SK-N-MC (cell line): ENCODE measurements around the gene HIBADH.

Source experiments
- DNase-seq: peaks from one replicate; pipeline ENCODE4 v3.0.0-alpha.2; 2011; ENCODE audit warnings: low read depth, low spot score
- H3K27ac ChIP-seq: fragments of 200-600 bp; sonication (generic); 2 replicates; pipeline ENCODE4 v1.5.1; 2016; ENCODE audit warnings: mixed run types
- H3K36me3 ChIP-seq: fragments of 200-600 bp; sonication (generic); 2 replicates; pipeline ENCODE4 v1.6.1; 2017; ENCODE audit warnings: antibody characterized with exemption, low read length, mixed read lengths; ENCODE audit not compliant: insufficient read depth
- H3K4me3 ChIP-seq: fragments of 200-600 bp; sonication (generic); 2 replicates; pipeline ENCODE4 v1.5.1; 2016
- H3K9ac ChIP-seq: fragments of 200-600 bp; sonication (generic); 2 replicates; pipeline ENCODE4 v1.8.0; 2017; ENCODE audit warnings: mixed run types, mixed read lengths; ENCODE audit not compliant: insufficient read length
- H3K9me3 ChIP-seq: fragments of 200-600 bp; sonication (generic); 2 replicates; pipeline ENCODE4 v1.6.1; 2017; ENCODE audit warnings: low read depth, mild to moderate bottlenecking, antibody characterized with exemption, low read length, moderate library complexity, mixed read lengths
- EZH2 ChIP-seq: fragments of 200-600 bp; sonication (generic); IDR thresholded peaks from one replicate; pipeline ENCODE4 v1.6.1; 2017; ENCODE audit warnings: antibody characterized with exemption
- FOXP2 ChIP-seq: optimal IDR thresholded peaks from 2 replicates; pipeline ENCODE3; 2011; ENCODE audit warnings: mild to moderate bottlenecking, moderate library complexity; ENCODE audit not compliant: insufficient read depth; ENCODE audit errors: extremely low read length, control extremely low read depth
- POLR2AphosphoS5 ChIP-seq: IDR thresholded peaks from 2 replicates; pipeline ENCODE4 v1.6.1; 2012; ENCODE audit warnings: mild to moderate bottlenecking, low read depth, low read length, borderline replicate concordance

HIBADH gene

DNA sequence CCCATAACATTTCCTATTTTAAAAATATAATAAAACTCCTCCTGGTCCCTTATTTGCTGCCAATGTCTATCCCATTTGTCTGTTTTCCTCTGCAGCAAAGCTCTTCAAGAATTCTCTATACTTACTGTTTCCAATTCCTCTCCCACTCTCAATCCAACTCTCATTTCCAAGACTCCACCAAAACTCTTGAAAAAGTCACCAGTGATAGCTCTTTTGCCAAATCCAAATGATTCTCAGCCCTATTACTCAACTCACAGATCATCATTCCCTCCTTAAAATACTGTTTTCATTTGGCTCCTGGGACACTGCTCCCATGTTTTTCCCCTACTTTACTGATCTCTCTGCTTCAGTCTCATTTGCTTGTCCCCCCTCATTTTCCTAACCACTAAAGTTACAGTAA is 139.4 kb downstream of the HIBADH start:
- DNase-seq, result no peak
- TF ChIP-seq FOXP2 (no peak), EZH2 (no peak), POLR2AphosphoS5 (no peak)
- no peak overlapping the region for H3K4me3 ChIP-seq
- H3K36me3 ChIP-seq, result no peaks in the 10 kb centered on the region; the same call in 1 of the 2 replicates
- no peak overlapping the region for H3K27ac ChIP-seq
- no peaks in the 10 kb centered on the region for H3K9me3 ChIP-seq
- no peak overlapping the region for H3K9ac ChIP-seq

DNA sequence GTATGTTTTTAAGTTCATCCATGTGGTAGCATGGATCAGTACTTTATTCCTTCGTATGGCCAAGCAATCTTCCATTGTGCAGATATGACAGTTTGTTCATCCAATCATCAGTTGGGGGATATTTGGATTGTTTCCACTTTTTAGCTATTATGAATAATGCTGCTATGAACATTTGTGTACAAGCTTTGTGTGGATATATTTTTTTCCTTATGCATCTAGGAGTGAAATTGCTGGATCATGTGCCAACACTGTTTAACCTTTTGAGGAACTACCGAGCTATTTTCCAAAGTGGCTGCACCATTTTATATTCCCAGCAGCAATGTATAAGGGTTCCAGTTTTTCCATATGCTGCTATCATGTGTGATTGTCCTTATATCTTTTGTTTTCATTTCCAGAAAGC is 140.1 kb downstream of the HIBADH start:
- H3K9me3 ChIP-seq, result no peaks in the 10 kb centered on the region
- no peak overlapping the region for H3K27ac ChIP-seq
- TF ChIP-seq FOXP2 (no peak), EZH2 (no peak), POLR2AphosphoS5 (no peak)
- no peak for DNase-seq
- no peaks in the 10 kb centered on the region; the same call in 1 of the 2 replicates for H3K36me3 ChIP-seq
- no peak overlapping the region for H3K9ac ChIP-seq
- no peak overlapping the region for H3K4me3 ChIP-seq

DNA sequence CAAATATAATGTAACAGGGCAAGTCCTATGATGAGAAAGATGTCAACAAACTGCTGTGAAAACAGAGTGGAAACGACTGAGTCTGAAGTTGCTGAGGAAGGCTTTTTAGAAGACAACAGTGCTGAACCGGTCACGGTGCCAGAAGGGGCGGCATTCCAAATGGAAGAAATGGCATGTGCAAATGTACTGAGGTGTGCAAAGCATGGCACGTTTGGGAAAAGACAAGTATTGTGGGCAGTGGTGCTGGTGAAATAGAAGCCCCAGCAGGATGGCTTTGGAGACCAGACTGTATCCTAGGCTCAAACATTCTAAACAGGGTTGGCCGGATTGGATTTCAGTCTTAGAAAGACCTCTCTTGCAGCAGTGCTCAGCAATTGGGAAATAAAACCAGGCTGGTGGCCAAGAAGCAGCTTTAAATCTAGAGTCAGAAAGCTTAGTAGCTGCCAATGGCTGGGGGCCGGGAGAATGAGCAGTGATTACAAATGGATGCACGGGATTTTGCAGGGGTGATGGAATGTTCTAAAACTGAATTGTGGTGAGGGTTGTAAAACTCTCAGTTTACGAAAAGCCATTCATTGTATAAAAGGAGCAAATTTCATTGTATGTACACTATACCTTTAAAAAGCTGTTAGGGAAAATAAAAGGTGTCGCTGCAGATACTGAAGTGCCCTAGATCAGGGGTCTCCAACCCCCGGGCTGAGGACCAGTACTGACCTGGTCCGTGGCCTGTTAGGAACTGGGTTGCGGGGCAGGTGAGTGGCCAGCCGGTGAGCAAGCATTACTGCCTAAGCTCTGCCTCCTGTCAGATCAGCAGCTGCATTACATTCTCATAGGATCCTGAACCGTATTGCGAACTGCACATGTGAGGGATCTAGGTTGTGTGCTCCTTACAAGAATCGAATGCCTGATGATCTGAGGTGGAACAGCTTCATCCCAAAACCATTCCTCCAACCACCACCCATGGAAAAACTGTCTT is 141.6 kb downstream of the HIBADH start:
- Histone ChIP-seq H3K27ac (no peak overlapping the region), H3K9ac (no peak overlapping the region), H3K9me3 (no peaks in the 10 kb centered on the region), H3K36me3 (no peaks in the 10 kb centered on the region; the same call in 1 of the 2 replicates), H3K4me3 (no peak overlapping the region)
- DNase-seq, result no peak
- TF ChIP-seq EZH2 (no peak), POLR2AphosphoS5 (no peak), FOXP2 (no peak)

DNA sequence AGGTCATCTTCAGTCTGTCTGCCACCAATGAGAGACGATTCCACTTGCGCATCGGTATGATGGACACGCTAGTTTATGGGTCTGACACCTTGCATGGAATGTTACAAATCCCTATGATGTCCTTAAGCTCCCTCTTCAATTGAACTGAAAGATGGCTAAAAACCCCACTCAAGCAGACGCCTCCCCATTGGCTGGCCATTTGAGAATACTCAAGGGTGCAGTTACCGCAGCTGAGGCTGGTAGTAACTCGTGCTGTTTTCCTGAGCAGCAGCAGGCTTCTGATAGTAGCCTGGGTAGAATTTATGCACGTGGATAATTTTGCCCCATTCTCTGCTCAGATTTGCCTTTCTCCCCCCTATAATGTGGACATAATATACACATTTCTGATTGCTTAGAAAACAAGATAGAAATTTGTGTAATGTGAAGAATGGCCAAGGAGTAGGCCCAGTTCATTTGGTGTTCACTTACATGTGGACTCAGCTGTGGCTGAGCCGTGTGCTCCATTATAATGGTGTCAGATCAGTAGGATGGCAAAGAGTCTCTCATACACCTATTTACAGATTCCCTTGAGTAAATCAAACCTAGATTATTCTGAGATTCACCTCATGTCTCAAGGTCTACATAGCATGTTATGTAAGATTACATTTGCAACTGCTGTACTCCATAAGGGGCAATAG is 142.8 kb downstream of the HIBADH start:
- H3K27ac ChIP-seq, result no peak overlapping the region

DNA sequence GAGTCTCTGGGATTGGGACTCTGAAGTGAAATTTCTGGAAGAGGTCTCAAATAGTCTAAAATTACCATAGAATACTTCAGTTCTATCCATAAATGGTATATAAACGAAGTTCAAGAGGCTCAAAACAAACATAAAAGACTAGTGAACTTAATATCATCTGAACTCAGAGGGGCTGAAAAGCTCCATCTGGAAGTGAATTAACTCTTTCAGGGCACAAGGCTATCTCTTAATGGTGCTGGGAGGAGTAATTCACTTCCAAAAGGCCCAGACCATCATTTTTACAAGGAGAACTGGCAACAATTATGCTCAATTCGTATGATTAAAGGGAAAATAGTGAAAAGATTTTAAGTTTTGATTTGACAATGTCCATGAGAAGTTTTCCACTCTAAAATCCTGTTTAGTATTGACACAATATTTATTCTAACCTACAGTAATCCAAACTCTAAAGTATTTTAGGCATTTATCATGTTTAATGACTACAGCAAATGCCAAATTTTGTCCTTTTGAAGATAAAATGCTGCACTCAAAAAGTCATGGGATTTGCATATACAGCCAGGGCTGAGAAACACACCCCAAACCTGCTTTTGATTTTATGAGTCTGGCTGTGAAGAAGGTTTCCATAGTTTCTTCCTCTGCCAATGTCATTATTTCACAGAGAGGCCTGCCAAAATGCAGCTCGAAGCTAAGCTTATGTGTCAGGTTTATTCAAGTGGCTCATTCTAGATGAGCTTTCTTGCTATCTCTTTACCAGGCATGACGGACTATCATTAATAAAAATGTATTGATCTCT is 143.9 kb downstream of the HIBADH start:
- Histone ChIP-seq H3K4me3 (no peak overlapping the region), H3K27ac (no peak overlapping the region), H3K36me3 (no peaks in the 10 kb centered on the region), H3K9ac (no peak overlapping the region), H3K9me3 (no peaks in the 10 kb centered on the region)
- TF ChIP-seq FOXP2, result no peak
- TF ChIP-seq EZH2, result no peak
- TF ChIP-seq POLR2AphosphoS5, result no peak
- DNase-seq, result no peak

More for the DNA sequence above, 142.8 kb downstream of the HIBADH start:
- TF ChIP-seq FOXP2 (no peak), POLR2AphosphoS5 (no peak), EZH2 (no peak)
- no peak overlapping the region for H3K9ac ChIP-seq
- no peak overlapping the region for H3K4me3 ChIP-seq
- no peaks in the 10 kb centered on the region for H3K9me3 ChIP-seq
- no peaks in the 10 kb centered on the region; the same call in 1 of the 2 replicates for H3K36me3 ChIP-seq
- DNase-seq, result no peak

DNA sequence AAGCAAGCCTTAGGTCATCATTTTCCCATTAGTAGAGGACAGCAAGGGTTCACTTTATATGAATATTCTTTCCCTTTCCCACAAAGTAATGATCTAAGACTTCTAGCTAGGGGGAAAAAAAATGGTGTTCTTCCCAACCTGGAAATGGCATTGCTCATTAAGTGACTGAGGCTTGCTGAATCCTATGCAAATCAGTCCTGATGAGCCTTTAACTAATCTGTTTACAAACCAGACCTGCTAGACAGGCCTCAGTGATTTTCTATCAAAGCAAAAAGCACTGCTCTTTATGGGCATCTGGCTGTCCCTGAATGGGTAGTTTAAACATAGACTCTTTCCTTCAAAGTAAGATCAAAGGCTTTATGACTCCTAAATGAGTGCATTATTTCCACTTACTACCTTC is 146.3 kb downstream of the HIBADH start:
- H3K9ac ChIP-seq, result no peak overlapping the region
- no peak overlapping the region for H3K4me3 ChIP-seq
- DNase-seq, result no peak
- TF ChIP-seq FOXP2 (no peak), EZH2 (no peak)
- no peaks in the 10 kb centered on the region for H3K36me3 ChIP-seq
- H3K27ac ChIP-seq, result no peak overlapping the region
- H3K9me3 ChIP-seq, result no peaks in the 10 kb centered on the region

DNA sequence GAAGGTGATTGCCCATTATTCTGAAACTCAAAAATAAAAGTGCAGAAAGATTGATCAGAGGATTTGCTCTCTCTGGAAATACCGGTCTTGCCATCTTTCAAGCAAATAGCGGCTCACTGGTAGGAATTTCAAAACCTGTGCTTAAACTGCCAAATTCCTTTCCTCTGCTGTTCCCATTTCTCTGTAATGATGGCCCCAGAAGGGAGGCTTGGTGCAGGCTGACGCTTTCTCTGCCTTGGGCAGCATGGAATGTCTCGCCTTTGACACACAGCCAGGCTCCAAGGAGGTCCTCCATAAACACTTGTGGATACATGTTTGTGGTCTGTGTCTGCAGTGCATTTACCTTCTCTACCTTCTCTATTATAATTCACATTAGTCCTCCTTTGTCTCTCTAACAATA is 146.8 kb downstream of the HIBADH start:
- no peak overlapping the region for H3K9ac ChIP-seq
- no peak overlapping the region for H3K27ac ChIP-seq
- H3K9me3 ChIP-seq, result no peaks in the 10 kb centered on the region
- H3K36me3 ChIP-seq, result no peaks in the 10 kb centered on the region
- TF ChIP-seq POLR2AphosphoS5 (no peak), EZH2 (no peak), FOXP2 (no peak)
- no peak for DNase-seq
- no peak overlapping the region for H3K4me3 ChIP-seq

DNA sequence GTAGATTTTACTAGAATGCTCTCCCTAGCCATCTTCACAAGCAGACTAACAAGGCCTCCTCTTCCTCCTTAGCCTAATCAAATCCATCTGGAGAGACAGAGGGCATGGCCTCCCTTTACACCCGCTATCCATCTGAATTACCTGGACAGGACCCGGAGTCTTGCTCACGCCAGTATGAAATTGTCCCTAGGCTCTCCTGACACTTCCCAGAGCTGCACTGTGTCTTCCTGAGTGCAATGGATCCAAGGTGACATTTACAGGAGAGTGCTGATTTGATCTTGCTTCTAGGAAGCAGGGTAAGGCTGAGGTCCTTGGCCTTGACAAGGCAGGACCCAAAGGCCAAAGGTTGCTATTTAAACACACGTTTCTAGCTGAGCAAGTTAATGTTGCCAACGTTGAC is 147.8 kb downstream of the HIBADH start:
- Histone ChIP-seq H3K9ac (no peak overlapping the region), H3K4me3 (no peak overlapping the region), H3K36me3 (no peaks in the 10 kb centered on the region), H3K9me3 (no peaks in the 10 kb centered on the region), H3K27ac (no peak overlapping the region)
- DNase-seq, result no peak
- no peak for TF ChIP-seq FOXP2
- no peak for TF ChIP-seq EZH2
- no peak for TF ChIP-seq POLR2AphosphoS5
